ENCODE results near the gene IGSF9B.

The IGSF9B gene

DNA sequence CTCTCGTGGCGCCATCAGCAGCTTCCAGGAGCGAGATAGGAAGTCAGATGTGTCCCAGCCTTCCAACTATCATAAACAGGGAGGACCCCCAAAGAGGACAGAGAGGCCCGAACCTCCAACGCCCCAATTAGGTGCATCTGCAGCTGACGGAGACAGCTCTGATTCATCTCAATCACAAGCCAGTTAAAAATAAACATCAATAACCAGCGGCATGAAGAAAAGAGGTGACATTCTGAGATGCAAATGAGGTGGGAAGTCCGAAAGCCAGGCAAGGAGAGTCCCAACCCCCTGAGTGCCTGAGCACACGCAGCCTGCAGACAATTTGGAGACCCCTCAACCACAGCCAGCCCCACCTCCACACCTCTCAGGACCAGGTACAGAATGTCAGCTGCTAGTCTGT lies 28.1 kb upstream of the IGSF9B start:
- no peak for DNase-seq

- no peak for DNase-seq
Observed at GRCh38 chr11:133983660-133984316, 27.0 kb upstream of the IGSF9B start.

DNA sequence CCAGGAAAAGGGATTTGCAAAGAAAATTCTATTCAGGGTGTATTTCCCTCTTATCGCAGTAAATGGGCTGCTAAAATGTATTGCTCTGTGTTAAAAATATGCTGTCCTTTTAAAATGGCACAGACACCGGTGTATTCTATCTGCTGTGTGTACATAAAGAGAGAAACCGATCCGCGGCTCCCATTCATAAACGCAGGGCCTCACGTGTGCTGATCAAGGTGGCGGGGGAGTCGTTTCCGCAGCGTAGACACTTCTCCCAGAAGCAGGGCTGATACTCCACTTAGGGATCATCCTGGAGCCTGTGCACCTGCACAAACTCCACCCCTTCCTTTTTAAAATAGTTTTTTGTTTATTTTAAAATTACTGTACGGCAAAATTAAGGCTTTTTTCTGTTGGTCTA lies 26.1 kb upstream of the IGSF9B start:
- no peak for DNase-seq

DNA sequence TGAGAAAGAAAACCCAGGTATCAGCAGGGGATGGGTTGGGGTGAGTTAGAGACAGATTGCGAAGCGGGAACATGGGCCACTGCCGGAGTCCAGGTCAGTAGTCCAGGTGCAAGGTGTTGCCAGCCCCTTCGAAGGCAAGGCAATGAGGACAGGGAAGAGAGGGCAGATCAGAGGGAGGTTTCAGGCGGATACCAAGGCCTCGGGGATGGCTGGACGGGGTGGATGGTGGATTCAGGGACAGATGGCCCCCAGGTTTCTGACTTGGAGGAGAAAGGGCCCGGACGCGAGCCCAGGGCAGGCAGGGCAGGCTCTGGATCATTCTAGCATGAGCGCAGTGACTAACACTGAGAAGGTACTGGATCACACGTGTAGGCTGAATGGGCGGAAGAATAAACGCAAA lies 25.4 kb upstream of the IGSF9B start:
- no peak for DNase-seq

- DNase-seq, result no peak
Observed at GRCh38 chr11:133981156-133981555, 24.4 kb upstream of the IGSF9B start.

DNA sequence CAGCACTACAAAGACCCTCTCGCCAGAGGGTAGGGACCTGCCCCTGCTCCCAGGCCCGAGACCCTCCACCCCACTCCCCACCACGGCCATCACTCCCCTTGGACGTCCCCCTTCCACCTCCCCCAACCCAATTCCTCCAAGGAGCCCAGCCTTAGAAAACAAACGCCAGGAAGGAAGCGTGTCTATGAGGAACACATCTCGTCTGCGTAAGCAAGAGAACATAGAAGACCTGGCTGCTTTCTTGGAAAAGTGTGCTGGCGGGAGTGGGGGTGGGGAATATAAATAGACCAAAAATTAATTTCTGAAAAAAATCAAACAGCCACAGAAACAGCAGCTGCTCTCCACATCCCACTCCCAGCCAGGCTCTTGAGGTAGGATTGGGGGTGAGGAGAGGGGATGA lies 23.9 kb upstream of the IGSF9B start:
- no peak for DNase-seq

GRCh38 chr11:133978794-133979193 lies 22.0 kb upstream of the IGSF9B start:
- no peak for DNase-seq

GRCh38 chr11:133977067-133977677 lies 20.4 kb upstream of the IGSF9B start:
- no peak for DNase-seq

GRCh38 chr11:133975488-133975849 lies 18.7 kb upstream of the IGSF9B start:
- DNase-seq, result no peak

DNA sequence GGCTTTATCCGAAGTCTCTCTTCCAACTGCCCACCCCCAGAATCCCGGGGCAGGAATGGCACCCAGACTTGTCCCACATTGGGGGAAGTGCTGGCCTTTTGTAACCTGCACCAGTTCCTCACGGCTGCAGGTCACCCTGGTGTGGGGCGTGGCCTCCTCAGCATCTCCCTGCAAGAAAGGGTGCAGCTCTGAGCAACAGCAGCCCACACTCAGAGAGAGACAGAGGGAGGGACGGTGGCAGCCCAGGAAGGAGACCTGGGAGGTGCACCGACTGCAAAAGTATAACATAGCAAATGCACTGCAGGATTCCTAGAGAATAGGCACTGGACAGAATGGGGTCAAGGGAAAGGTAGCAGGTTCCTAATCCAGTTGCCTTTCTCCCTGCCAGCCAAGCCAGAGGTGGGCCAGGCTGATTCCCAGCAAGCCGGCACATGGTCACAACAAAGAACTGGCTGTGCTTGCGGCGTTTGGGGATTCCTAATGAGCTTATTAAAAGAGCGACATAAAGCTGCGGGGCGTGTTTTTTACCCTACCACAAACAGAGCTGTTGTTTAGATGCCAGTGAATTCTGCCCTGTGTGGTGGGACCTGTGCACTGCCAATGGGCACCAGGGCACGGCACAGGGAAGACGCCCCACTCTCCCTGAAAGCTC lies 18.2 kb upstream of the IGSF9B start:
- DNase-seq, result no peak

- DNase-seq, result no peak
Observed at GRCh38 chr11:133971881-133972280, 15.1 kb upstream of the IGSF9B start.

DNA sequence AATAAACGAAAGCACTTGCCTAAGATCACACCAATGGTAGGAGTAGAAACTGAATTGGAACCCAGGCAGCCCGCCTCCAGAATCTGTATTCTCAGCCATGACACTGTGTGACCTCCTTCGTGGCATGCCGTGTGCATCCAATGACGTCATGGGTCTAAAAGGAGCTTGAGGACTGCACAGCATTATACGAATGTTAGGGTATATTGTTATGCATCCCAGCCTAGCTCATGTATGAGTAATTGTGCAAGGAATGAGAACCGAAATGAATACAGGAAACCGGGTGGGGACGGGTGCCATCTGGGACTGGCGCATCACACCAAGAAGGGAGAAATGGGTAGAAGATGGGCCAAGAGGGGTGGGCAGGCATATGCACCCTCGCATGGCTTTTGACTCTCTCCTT lies 12.3 kb upstream of the IGSF9B start:
- no peak for DNase-seq

DNA sequence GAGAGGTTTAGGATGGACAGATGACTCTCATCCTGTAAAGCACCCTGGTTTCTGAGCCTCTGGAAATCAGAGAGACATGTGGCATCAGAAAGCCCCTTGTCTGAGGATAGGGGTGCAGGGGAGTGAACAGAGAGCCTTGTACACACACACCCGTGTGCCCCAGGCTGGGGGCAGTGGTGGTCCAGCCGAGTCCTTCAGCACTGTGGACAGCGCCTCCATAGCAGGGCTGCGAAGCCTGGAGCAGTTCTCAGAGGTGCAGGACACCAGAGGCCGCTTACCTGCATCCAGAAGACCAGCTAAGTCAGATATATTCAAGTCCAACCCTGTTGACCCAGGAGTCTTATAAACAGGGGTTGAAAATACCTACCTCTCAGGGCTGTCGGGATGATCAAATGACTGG lies 11.5 kb upstream of the IGSF9B start:
- DNase-seq, result no peak

DNA sequence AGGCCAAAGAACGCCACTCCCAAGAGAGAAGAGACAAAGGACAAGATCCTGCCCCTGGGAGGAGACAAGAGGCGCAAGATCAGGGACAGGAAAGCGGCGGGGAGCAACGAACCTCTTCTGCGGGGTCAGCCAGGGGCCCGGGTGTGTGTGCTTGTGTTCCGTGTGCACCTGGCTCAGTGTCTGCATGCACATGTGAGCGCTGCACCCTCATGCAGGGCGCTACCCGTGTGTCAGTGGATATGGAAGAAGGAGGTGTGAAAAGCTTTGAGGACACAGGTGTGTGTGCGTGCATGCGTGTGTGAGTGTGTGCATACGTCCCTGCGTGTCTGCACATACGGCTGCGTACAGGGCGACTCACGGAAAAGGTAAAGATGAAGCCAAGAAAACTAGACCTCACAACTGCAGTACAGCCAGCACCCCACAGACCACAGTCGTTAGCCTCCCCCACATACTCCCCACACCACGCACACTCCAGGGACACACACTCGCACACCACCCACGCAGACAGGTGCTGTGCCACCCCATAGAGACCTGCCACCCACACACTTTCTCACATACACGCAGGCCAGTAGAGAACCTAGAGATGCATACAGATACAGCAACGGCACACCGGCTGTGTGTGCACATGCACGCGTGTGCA lies 11.0 kb upstream of the IGSF9B start:
- no peak for DNase-seq

DNA sequence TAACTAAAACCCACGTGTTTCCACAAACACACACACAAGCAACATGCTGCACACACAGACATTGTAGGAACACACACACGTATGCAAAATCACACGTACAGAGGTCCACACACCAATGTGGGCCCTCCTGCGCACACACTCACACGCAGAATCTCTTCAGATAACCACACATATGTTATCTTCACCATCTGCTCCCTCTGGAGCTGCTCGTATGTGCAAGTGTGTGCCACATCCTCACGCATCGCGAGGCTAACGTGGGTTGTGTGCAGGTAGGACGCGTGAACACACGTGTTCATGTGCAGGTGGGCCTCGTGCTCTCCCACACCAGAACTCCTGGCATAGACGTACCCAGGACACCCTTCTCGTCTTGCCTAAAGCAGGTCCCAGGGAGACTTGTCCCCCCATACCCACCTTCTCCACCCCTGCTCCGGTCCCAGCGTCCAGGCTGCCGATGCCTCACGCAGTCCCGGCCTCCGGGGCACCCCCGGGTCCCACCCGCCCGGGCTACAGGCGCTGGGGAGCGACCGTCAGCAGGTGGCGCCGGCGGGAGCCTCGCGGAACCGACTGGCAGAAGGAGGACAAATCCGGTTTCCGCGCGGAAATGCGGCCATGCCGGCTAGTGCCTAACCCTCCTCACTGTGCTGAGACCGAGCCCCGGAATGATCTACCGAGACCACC lies 10.3 kb upstream of the IGSF9B start:
- peak in 1 of 2 experiments; percentile 25 for DNase-seq

DNA sequence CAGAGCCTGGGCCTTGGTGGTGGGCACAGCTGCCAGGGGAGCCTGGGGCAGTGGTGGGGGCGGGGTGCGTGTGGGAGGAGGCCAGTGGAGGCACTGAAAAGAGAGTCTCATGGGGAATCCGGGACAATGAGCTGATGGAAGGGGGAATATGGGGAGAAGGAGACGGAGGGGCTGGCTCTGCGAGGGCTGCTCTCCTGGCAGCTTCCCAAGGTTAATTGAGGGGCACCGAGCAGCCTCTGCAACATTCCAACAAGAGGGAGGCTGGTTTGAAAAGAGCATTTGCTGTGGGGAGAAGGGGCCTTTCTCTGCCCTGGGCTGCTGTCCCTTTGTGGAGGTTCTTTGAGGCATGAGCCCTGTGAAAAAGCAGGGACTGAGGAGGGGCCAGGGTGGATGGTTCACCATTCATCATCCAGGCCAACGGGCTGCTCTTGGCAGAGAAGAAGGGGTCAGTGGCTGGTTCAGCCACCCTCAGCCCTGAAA lies 9.4 kb upstream of the IGSF9B start:
- DNase-seq, result no peak

DNA sequence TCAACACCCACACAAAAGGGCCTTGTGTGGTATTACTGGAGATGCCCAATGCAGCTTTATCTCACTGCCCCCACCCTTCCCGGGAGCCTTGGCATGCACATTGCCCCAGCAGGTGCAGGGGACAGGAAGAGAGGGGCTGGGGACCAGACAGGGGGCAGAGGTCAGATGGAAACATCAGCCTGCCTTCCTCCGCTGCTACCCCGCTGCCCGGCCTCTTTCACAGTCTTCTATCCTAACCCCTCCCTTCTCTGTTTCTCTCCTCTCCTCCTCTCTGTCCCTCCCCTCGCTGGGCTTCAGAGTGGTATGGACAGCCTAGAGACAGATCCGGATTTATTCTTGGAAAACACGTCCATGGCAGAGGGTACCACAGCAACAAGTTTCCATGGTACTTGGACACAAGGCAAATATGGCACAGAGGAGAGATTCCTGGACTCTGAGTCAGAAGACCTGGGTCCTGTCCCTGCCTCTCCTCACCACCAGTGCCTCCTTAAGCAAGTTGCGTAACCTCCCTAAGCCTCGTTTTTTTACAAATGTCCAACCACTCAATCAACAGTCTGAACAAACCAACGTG lies 8.3 kb upstream of the IGSF9B start:
- no peak for DNase-seq

GRCh38 chr11:133964356-133964755 lies 7.6 kb upstream of the IGSF9B start:
- no peak for DNase-seq

DNA sequence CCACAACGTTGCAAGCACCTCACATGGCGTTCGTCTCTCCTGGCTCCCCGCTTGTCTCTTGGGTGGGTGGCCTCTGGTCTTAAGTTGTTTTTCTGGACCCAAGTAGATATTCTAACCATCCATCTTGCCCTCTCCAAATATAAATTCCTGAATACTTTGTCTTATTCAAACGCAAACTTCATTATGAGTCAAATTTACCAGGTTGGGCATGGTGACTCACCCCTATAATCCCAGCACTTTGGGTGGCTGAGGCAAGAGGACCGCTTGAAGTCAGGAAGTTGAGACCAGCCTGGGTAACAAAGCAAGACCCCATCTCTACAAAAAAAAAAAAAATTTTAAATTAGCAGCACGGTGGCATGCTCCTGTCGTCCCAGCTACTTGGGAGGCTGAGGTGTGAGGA lies 5.1 kb upstream of the IGSF9B start:
- DNase-seq, result no peak

DNA sequence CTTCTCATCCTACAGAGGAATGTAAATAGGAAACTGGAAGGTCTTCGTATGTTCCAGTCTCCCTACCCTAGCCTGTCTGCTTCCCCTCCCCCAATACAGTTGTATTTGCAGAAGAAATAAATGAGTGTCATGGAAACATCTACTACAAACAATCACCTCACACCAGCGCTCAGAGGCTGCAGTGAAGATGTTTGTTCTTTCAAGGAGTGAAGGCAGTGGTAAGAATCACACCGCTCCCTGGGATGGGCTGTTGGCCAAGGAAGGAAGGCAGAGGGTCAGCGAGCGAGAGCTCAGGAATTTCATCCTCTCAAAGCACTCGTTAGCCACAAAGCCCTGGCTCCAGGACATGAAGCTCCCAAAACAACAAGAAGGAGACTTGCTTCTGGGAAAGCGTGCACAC lies 1.1 kb upstream of the IGSF9B start:
- DNase-seq, result no peak

- DNase-seq, result no peak
Observed at GRCh38 chr11:133955945-133956421, 785 bp downstream of the IGSF9B start.

DNA sequence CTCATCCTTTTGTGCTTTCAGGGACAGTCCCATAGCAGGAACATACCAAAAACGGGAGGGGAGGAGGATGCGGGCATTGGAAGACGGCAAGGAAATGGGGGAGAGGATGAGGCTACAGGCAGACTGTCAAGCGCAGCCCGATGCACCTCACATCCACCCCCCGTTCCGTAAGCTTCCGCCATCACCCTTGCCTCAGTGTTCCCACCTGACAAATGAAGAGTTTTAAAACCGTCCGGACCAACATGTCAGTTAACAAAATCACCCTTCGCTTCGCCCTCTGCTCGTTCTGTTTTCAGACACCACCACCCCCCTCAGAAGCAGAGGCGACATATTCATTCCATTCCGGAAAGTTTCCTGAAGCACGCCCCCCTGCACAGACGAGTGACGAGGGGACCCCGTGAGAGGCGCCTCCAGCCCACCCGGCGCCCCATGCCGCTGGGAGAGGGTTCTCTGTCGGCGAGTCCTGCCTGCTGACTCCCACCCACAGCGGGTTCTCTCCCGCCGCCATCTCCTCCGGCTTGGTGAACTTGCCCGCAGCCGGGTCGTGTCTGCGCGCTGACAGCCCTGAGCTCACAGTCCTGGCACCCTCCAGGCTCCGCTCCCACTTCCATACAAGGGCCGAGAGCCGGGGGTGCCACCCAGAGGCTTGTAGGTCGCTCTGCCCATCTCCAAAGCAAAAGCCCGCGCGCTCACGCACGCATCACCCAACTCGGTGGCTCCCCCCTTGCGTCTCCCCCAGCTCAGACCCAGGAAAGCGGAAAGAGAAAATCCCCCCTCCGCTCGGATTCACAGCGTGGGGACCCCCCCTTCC lies 1.5 kb downstream of the IGSF9B start:
- DNase-seq, result peak in 1 of 2 experiments; percentile 12

All from SHP77 (cell line).